GM12892 (cell line): ENCODE measurements around the gene CORO7.
"Not testable (repeated sequence)": the region's sequence is repeated elsewhere in the genome, so short reads cannot be mapped to it uniquely, and the experiment has no call there.

Experiments used
- DNase-seq: peaks from one replicate; pipeline ENCODE4 v3.0.0; 2011; ENCODE audit not compliant: insufficient read length
- FAIRE-seq: peaks from 2 replicates; lab custom pipeline; 2011; peaks lifted over from hg19 to GRCh38; lab: Jason Lieb, UNC
- POLR2A ChIP-seq: IDR thresholded peaks from 2 replicates; pipeline ENCODE4 v1.6.1; 2011; ENCODE audit warnings: low read depth, low read length, control low read depth
- POLR2AphosphoS5 ChIP-seq: IDR thresholded peaks from 2 replicates; pipeline ENCODE4 v1.6.1; 2011; ENCODE audit warnings: low read depth, low read length, control low read depth
- TAF1 ChIP-seq: IDR thresholded peaks from 2 replicates; pipeline ENCODE4 v1.6.1; 2011; ENCODE audit warnings: low read depth, mild to moderate bottlenecking, control low read depth, low read length, borderline replicate concordance

The CORO7 gene

DNA sequence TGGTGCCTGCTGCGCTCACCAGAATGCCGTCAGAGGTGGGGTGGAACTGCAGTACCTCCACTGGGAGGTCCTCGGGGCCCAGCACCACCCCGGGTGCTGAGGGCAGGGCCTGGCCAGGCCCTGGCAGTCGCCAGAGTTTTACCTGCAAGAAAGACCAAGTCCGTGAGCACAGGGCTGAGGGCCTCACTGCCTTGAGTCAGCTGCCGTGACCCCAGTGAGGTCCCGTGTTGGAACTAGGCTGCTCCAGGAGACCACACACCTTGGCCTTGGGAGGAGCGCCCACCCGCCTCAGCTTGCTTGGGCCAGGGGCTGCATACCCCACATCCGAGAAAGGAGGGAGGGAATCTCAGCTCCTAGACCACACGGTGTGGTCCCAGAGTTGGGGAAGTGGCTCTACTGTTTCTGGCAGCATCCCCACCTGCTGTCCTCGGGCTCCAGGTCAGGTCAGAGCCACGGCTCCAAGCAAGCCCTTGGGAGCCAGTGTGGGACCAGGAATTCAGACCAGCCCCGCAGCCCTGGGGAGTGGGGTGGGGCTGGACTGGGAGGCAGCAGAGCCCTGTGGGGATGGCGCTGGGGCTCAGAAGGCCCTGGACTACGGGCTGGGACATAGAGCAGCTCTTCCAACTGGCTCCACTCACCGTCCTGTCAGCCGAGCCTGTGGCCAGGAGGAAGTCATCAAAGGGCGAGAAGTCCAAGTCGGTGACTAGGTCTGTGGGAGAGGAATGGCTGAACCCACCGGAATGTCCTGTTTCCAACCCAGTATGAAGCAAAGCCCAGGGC lies 8.7 kb downstream of the CORO7 start:
- FAIRE-seq (no peak), DNase-seq (no peak)
- TF ChIP-seq TAF1 (no peak), POLR2A (no peak), POLR2AphosphoS5 (no peak)

DNA sequence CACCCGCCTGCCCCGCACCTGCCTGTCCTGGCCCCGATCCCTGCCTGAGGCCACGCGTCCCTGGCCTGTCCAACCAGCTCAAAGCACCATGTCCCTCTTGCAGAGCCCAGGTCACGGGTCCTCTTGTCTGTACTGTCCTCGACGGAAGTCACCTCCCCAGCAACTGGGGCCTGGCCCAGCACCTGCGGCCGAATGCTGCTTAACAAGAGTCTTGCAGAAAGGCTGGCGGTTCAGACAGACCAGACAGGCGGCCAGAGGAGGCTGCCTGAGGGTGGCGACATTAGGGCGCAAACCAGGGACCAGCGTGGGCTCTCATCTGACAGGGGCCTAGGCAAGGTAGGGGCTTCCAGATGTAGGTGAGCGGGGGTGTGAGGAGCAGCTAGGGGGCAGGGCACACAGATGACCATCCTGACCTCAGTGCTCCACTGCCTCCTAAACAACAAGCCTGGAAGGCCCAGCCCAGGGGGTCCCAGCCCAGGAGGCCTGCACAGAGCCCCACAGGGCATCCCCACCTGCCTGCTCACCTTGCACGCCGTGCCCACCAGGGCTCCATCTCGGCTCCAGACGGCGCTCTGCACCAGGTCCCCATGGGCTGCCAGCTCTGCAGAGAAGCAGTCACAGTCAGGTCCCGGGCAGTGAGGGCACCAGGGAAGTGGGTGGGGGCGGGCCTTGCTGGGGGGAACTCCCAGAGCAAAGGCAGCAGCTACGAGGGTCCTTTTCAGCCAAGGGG lies 11.3 kb downstream of the CORO7 start:
- DNase-seq (no peak), FAIRE-seq (no peak)
- TF ChIP-seq TAF1 (no peak), POLR2AphosphoS5 (peak; percentile 27; the same call in 1 of the 2 replicates)

DNA sequence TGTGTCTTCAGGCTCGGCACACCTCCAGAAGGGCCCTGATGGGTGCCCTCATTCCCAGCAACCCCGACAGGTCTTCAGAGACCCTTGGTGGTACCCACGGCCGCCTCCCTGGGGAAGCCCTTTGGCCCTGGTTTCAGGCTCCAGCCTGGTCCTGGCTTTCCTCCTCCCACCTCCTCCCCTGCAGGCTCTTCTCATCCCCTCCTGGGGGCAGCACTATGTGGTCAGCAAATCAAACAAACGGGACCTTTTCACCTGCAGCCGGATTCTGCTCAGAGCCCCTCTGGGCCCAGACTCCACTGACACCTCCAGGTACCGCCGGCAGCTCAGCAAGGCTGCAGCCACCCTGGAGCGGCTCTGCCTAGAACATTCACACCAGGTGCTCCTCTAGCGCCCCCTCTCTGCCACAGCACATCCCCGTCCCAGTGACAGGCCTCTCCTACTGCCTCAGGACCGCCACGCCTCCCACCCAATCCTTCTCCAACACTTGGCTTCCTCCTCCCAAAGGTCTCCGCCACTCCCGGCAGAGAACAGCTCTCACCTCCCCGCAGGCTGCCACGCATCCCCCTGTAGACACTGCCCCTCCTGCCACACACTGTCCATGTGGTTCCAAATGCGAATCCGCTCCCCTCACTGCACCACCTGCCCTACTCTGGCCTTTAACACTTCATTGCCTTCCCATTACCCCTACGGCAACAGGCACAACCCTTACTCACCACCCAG lies 12.0 kb downstream of the CORO7 start:
- FAIRE-seq (no peak), DNase-seq (peak; percentile 51)
- TF ChIP-seq POLR2AphosphoS5 (peak; percentile 44; the same call in 1 of the 2 replicates), TAF1 (no peak), POLR2A (no peak; the same call in none of the 2 replicates)

DNA sequence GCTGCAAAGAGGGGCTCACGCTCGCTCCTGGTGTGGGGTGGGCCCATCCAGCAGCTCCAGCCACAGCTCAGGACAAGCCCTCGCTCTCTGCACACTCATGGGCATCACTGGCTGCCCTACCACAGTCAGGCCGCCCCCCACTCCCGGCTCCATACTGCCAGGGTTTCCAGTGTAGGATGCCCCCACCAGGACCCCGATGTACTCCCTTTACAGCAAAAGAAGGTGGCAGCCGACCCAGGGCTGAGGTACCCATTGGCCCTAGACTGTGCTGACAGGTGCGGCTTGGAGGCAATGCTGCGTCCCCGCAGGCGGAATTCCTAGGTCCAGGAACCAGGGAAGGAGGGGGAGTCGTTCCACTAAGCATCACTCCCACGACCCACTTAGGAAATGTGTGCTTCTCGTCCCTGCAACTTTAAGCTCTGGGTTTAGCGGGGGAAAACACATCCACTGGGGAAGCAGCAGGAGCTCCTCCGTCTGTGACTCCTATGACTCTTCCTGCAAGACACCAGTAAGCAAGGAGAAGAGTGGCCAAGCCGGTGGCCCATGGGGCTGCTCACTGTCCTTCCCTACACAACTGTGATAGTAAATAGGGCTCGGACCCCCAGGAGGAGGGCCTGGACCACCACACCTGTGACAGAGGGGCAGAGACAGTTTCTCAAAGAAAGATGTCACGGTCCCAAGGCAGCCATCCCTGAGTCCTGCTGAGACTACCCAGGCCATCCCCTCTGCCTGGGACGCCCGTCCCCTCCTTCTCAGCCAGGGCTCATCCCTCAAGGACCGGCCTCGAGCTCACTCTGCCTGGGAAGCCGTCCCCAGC lies 13.1 kb downstream of the CORO7 start:
- FAIRE-seq, result no peak
- no peak for DNase-seq
- TF ChIP-seq POLR2A, result no peak
- TF ChIP-seq TAF1, result no peak
- no peak for TF ChIP-seq POLR2AphosphoS5

DNA sequence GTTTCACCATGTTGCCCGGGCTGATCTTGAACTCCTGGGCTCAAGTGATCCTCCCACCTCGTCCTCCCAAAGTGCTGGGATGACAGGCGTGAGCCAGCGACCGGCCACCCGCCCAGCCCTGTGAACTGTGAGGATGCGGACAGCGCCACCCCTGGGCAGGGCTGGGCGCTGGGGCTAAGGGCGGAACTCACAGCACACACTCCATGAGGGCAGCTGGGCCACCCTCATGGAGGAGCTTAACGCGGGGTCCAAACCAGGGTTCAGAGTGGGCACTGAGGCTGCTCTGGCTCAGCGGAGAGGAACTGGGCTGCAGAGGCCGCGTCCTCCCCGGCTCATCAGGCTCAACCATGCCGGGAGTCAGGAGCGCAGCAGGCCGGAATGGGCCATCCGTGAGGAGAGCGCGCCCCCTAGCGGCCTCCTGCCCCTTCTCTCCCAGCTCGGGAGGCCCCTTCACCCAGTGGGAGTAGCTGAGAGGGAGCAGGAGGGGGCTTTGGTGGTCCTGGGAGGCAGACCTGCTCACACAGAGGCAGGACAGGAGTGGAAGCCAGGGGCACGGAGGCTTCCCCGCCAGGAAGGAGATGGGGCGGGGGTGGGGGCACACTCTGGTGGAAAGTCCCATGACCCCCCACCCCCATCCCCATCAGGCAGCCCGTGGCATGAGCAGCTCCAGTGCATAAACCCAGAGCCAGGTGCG lies 13.8 kb downstream of the CORO7 start:
- FAIRE-seq, result peak; percentile 5
- TF ChIP-seq TAF1, result no peak
- TF ChIP-seq POLR2AphosphoS5, result no peak
- no peak; the same call in 1 of the 2 replicates for TF ChIP-seq POLR2A
- DNase-seq, result peak; percentile 97

DNA sequence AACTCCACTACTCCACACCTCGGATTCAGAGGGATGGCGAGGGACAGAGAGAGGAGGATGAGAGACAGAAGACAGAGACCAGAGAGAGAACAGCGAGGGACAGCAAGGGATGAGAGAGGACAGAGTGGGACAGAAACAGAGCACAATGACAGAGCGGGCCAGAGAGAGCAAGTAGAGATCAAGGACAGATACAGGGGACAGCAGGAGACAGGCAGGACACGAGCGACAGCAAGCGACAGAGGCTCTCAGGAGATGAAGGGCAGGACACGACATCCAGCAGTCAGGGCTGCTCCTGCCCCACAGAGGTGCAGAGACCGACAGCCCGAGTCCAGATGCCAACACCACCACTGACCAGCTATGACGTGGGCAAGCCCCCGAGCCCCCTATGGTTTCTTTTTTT lies 14.9 kb downstream of the CORO7 start:
- no peak for FAIRE-seq
- TF ChIP-seq TAF1 (no peak), POLR2AphosphoS5 (no peak), POLR2A (no peak)
- no peak for DNase-seq

DNA sequence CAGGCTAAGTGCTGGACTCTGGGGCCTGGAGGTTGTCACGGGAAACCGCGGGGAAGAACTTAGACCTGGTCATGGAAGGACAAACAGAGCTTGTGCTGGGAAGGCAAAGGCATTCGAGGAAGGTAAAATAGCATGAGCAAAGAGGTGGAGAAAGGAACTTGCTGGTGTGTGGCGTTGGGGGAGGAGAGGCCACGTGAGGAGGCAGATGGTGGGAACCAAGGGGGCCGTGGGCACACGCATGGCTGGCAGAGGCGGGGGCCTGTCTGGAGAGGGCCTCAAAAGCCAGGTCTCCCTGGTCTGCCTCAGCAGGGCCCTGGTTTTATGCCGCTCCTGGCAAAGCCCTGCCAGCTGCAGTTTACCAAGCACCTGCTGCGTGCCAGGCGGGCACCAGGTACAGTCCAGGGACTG lies 15.3 kb downstream of the CORO7 start:
- DNase-seq, result no peak
- TF ChIP-seq POLR2AphosphoS5, result no peak
- TF ChIP-seq TAF1, result no peak
- no peak for TF ChIP-seq POLR2A

DNA sequence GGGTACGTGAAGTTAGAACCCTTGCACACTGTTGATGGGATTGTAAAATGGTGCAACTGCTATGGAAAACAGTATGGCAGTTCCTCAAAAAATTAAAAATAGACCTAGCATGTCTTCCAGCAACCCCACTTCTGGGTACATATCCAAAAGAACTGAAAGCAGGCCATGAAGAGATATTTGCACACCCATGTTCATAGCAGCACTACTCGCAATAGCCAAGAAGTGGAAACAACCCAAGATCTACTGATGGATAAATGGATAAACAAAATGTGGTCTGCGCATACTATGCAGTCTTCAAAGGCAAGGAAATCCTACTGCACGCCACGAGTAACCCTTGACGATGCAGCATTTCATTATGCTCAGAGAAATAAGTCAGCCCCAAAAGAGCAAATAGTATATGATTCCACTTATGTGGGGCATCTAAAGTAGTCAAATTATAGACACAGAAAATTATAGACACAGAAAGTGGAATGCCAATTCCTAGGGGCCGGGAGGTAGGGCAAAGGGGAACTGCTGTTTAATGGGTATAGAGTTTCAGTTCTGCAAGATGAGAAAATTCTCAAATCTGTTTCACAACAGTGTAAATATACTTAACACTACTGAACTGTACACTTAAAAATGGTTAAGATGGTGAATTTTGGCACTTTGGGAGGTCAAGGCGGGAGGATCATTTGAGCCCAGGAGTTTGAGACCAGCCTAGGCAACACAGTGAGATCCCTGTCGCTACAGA lies 17.2 kb downstream of the CORO7 start:
- DNase-seq (no peak), FAIRE-seq (no peak)
- TF ChIP-seq TAF1 (no peak), POLR2AphosphoS5 (no peak)

More for the DNA sequence above, 15.3 kb downstream of the CORO7 start:
- no peak for FAIRE-seq

DNA sequence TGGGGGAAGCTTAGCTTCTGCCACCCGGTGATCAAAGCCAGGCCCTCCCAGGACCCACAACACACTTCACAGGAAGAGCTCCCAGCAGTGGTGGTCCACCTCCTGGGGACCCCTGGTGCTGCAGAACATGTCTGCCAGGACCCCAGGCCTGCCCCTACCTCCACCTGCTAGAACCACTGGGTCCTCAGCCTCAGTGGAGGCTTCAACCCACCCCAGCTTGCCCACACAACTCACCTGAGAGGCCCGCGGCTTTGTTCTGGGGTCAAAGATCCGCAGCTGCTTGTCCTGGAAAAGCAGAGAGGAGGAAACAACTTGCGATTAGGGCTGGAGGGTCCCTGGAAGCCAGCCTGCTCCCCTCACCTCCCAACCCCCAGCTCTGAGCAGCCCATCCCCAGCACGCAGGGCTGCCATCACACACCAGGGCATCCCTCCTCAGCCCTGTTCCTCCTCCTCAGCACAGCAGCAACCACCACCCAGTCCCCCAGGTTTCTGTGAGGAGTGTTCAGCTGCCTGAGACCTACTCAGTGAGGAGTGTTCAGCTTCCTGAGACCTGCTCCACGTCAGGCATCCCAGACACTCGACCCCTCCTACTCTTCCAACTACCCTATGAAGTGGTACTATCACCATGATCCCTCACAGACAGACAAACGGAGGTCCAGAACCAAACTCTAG lies 21.2 kb downstream of the CORO7 start:
- no peak for FAIRE-seq
- DNase-seq, result no peak
- TF ChIP-seq POLR2AphosphoS5, result no peak
- no peak for TF ChIP-seq TAF1
- TF ChIP-seq POLR2A, result no peak

DNA sequence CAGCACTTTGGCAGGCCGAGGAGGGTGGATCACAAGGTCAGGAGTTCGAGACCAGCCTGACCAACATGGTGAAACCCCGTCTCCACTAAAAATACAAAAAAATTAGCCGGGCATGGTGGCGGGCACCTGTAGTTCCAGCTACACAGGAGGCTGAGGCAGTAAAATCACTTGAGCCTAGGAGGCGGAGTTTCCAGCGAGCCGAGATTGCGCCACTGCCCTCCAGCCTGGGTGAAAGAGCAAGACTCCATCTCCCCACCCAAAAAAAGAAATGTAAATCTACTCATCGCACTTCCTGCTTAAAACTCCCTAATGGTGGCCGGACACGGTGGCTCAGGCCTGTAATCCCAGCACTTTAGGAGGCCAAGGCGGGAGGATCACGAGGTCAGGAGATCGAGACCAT lies 22.5 kb downstream of the CORO7 start:
- not testable (repeated sequence) for FAIRE-seq

More for the DNA sequence above, 22.5 kb downstream of the CORO7 start:
- DNase-seq, result not testable (repeated sequence)
